Measurements from ENCODE around the gene TNFRSF12A.
"Not testable (repeated sequence)": the region's sequence is repeated elsewhere in the genome, so short reads cannot be mapped to it uniquely, and the experiment has no call there.

Gene TNFRSF12A

DNA sequence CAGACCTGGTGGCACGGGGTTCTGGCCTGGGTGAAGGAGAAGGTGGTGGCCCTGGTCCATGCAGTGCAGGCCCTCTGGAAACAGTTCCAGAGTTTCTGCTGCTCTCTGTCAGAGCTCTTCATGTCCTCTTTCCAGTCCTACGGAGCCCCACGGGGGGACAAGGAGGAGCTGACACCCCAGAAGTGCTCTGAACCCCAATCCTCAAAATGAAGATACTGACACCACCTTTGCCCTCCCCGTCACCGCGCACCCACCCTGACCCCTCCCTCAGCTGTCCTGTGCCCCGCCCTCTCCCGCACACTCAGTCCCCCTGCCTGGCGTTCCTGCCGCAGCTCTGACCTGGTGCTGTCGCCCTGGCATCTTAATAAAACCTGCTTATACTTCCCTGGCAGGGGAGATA lies 49.0 kb downstream of the TNFRSF12A start:
- DNase-seq, result not testable (repeated sequence)

DNA sequence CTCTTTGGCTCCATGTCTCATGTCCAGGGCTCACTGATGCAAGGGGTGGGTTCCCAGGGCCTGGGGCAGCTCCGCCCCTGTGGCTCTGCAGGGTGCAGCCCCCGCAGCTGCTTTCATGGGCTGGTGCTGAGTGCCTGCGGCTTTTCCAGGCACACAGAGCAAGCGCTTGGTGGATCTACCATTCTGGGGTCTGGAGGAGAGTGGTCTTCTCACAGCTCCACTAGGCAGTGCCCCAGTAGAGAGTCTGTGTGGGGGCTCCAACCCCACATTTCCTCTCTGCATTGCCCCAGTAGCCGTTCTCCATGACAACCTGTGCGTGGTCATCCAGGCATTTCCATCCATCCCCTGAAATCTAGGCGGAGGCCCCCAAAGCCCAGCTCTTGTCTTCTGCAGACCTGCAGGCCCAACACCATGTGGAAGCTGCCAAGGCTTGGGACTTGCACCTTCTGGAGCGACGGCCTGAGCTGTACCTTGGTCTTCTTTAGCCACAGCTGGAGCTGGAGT lies 50.5 kb downstream of the TNFRSF12A start:
- DNase-seq, result no peak

GRCh38 chr16:3071655-3072054 lies 51.5 kb downstream of the TNFRSF12A start:
- DNase-seq, result no peak

All from suppressor macrophage treated with lipopolysaccharide for 1 hour (primary cell).